ENCODE results near the gene SYTL3.
"Not testable (repeated sequence)": the region's sequence is repeated elsewhere in the genome, so short reads cannot be mapped to it uniquely, and the experiment has no call there.

SYTL3 gene

GRCh38 chr6:158642097-158642601, 7.7 kb upstream of the SYTL3 start:
- FAIRE-seq: no peak

DNA sequence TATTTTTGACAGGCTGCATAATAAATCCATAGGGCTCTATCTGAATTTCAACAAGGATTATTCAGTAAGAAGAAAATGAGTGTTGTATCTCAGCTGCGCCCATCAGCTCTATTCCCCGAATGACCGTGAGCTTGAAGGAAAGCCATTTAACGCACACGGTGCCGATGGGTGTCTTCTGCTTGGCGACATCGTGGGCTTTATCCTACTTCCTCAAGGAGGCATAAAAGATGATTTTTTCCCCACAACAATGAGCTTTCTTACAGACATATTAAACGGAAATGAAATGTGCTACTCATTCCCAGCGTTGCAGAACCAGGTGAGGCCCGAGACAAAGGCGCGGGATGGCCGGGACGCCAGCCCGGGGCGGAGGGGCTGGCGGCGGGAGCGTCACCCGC, 6.0 kb upstream of the SYTL3 start:
- no peak for FAIRE-seq

DNA sequence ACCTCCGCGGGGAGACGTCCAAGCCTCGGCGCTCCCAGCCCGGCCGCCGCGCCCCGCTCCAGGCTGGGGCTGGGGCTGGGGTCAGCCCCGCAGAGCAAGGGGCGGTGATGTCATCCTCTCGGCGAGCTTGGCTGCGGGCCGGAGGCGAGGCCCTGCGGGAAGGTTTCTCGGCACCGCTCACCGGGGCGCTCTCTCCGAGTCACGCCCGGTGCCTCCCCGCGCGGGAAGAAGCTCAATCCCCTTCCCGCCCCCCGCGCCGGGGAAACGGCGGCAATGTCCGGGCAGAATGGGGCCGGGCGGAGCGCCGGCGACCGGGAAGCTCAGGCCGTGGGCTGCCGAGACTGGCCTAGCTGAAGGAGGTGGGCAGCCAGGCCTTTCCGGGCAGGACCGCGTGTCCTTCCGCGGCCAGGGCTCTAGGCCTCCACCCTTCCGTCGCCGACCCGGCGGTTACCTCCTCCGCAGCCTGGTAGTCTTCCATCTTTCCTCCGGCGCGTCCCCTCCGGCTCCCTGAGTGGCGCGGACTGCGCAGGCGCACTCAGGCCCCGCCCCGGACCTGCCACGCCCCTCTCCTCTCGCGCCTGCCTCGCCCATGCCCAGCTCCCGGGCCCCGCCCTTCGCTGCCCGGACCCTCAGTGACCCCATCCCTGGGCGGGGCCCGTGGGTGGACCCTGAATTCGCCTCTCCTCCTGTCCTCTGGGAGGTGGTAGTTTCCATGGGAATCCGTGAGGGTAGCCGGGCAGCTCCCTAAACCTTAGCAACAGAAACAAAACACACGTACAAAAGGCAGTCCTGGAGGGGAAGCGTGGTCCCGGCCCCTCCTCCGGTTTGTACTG, 5.4 kb upstream of the SYTL3 start, which contains the start of gene DYNLT1:
TSS of gene DYNLT1 (minus strand) at position 513 of the 833 bp plus-strand sequence. CDS start at position 478, 35 bp downstream.
- FAIRE-seq: no peak

- FAIRE-seq: no peak
Measured at GRCh38 chr6:158645064-158646022, 4.5 kb upstream of the SYTL3 start.

- FAIRE-seq: no peak
Measured at GRCh38 chr6:158646023-158646910, 3.6 kb upstream of the SYTL3 start.

- no peak for FAIRE-seq
Measured at GRCh38 chr6:158647501-158647900, 2.4 kb upstream of the SYTL3 start.

DNA sequence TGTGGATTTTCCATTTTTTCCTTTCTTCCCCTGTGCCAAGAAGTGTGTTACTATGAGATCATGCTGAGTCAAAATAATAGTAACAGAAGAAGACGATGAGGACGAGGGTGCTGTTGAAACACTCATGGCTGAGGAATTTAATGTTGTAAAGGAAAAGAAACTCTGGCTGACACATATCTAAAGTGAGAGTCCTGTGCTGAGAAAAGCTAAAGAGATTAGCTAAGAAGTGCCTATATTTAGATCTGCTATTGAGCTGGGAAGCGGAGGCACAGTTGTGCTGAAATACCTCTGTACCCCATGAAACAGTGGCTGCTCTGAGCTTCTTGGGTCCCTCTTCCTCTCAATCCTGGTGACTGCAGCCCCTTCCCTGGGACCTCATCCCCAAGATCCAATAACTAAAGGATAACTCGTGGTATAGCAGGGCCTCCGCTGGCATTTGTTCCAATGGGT, 1.1 kb upstream of the SYTL3 start:
- no peak for FAIRE-seq

GRCh38 chr6:158651981-158652737, 2.3 kb downstream of the SYTL3 start:
- FAIRE-seq: not testable (repeated sequence)

DNA sequence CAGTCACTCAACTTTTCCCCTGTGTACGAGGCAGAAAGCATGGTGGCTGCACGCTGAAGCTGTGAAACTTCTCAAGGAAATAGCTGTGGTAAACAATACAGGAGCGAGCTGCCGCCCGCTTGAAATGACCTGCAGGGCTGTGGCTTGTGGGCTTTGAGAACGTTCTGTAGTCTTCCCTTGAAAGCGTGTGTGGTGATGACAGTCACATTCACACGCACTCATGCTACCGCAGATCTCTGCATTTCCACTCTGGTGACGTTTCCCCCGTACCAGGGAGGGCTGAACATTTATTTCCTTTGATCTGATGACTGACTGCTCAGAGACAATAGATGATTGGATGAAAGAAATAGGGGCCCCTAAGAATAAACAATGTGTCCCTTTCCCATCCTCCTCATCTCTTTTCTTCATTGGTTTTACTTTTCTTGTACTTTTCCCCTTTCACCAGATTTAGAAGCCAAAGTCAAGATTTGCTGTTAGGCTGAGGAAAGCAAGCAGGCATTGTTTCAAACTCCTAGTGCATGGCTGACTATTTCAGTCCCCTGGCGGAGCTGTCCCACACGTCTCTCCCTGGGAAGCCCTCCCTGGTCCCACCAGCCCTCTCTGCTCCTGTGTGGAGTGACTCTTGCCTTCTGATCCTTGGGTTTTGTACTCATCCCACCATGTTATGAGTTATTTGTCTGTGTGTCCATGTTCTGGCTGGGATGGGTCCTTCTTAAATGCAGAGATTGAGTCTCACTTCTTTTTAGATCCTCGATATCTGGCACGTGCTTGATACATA, 3.9 kb downstream of the SYTL3 start:
- no peak for FAIRE-seq

GRCh38 chr6:158654498-158654897, 4.6 kb downstream of the SYTL3 start:
- FAIRE-seq: no peak

DNA sequence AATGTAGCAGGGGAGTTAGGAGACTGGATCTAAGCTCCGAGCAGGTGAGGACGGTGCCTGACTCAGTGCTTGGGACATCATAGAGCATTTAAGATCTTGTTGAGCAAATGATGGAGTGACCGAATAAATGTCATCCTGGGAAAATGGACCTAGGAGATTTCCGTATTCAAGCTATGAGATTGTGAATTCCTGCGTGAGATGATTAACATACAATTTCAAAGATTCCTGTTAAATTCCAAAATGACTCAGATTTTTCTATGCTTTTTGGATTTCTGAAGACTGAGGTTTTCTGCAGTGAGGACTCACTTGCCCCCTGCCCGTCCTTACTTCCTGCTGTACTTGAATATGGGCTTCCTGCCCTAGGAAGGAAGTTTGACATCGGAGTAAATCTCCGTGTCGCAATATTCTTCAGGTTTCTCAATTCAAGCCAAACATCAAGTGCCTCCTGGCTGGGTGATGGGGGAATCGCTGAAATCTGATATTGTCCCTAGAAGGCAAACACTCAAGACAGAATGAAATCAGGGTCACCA, 5.2 kb downstream of the SYTL3 start:
- FAIRE-seq: no peak

GRCh38 chr6:158655569-158656450, 6.0 kb downstream of the SYTL3 start:
- no peak for FAIRE-seq

GRCh38 chr6:158656986-158657385, 7.1 kb downstream of the SYTL3 start:
- not testable (repeated sequence) for FAIRE-seq

DNA sequence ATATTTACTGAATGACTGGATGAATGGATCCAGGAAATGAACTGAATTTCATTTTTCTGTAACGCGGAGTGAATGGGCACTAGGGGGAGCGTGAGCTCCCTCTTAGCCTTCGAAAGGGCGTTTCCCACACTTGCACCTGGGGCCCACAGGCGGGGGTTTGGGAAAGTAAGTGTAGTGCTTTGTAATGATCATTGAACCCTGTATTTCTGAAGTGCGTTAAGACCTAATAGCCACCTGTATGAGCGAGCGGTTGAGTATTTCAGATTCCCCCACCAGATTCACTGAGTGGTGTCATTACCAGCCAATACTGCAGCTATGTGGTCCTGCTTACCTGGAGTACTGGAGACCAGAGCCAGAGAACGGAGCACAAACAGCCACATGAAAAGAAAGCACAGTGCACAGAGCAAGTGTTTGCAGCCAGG, 10.5 kb downstream of the SYTL3 start:
- FAIRE-seq: no peak

- FAIRE-seq: no peak
Measured at GRCh38 chr6:158661156-158661685, 11.4 kb downstream of the SYTL3 start.

GRCh38 chr6:158662607-158662953, 12.7 kb downstream of the SYTL3 start:
- no peak for FAIRE-seq

DNA sequence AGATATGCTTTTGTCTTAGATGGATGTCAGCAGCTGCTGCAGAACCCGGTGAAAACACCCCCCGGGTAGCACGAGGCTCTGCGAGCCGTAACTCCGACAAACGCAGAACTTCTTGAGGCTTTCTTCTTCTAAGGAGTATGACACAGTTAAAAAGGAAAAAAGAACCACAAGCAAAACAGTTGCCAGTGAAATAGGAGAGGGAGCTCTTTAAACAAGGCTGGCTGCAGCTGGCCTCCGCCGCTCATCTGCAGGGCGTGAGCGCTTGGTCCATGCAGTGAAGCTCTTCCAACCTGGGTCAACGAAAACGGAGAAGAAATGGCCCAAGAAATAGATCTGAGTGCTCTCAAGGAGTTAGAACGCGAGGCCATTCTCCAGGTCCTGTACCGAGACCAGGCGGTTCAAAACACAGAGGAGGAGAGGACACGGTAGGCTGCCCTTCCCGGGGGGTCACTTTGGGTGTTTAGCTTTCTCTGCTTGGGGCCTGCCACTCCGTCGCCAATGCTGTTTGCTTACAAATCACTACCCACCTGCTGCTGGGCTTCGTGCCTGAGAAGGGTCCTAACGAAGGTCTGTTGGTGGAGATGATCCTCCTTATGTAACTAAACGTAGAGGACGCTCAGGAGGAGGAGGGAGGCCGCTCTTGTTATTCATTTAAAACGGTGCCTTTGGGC, 13.2 kb downstream of the SYTL3 start:
- no peak for FAIRE-seq

DNA sequence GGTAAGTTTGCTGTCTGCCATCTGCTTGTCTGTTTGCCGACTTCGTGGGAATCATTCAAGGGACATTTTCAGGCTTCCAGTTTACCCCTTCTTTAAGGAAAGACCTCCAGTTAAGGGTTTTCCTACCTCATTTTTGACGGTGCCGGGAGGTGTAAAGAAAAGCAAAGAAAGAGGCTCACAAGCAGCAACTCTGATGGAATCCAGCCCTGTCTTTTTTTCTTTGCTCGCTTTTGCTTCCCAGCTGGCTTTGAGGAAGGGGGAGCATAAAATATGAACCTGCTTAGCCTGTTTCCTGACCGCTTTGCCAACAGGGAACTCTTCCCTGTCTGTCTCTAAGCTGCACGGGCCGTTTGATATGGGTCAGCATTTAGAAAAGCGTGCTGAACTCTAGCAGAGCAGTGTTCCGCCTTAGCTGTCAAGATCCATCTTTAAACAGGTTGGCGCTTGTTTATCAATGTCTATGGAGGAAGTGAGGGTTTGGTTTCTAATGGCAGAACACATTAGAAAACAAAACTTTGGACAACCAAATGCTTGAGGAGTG, 13.8 kb downstream of the SYTL3 start:
- no peak for FAIRE-seq

Measured in islet of Langerhans (tissue), 1 donor.